Measurements from ENCODE around the gene SPATA31E1.
A peak's percentile ranks its signal among the peaks of the same experiment; 100 is the strongest.

SPATA31E1 gene

DNA sequence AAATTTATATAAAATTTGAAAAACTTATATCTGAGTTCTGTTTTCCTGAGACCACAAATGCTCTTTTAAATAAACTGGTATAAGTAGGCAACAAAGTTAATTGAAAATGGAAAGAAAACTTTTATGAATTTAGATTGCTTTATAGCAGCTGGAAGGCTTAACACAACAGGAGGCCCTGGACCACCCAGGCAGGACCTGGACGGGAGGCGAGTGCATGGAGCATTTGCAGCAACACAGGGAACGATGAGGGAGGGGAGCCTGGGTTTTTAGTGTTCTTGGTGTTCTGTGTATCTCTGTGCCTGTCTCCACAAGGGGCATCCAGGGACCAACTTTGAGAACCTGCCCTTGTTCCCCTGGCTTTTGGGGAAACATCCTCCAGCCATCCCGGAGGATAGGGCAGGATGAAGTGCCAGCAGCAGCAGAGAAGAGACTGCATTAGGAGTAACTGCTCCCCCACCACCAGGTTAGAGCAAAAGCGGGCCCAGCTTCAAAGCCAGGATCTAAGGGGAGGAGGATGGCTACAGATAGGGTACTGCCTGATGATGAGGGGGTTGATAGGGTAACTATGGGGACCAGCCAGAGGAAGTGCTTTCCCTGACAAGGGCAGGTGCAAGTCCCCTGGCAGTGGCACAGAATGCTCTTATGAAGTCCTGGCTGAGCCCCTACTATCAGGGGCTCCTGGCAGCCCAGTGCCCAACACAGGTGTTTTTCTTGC, 6.7 kb upstream of the SPATA31E1 start:
- no peak for DNase-seq (ENCODE audit: low read depth)
- TF ChIP-seq, protein P1, sequence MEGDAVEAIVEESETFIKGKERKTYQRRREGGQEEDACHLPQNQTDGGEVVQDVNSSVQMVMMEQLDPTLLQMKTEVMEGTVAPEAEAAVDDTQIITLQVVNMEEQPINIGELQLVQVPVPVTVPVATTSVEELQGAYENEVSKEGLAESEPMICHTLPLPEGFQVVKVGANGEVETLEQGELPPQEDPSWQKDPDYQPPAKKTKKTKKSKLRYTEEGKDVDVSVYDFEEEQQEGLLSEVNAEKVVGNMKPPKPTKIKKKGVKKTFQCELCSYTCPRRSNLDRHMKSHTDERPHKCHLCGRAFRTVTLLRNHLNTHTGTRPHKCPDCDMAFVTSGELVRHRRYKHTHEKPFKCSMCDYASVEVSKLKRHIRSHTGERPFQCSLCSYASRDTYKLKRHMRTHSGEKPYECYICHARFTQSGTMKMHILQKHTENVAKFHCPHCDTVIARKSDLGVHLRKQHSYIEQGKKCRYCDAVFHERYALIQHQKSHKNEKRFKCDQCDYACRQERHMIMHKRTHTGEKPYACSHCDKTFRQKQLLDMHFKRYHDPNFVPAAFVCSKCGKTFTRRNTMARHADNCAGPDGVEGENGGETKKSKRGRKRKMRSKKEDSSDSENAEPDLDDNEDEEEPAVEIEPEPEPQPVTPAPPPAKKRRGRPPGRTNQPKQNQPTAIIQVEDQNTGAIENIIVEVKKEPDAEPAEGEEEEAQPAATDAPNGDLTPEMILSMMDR (conservative IDR thresholded peaks at IDR 0.05; ENCODE audit: low read depth, low read length), result no peak
- H3K4me3 ChIP-seq (ENCODE audit: low read depth, low read length), result no peak overlapping the region

DNA sequence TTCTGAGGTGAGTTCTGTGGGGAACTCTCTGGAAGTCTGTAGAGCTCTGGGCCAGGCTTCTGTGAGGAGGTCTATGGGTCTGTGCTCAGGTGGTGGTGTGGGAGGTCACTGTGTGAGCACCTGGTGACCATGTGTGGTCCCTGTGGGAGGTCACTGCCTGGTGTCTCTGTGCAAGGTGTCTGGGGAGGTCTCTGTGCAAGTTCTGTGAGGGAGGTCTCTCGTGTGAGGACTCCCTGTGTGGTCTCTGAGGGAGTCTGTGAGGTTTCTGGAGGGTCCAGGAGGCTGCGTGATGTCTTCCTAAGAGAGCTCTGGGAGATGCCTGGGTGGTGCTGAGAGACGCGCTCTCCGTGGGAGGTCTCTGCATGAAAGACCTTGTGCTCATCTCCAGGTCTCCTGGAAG, 6.0 kb upstream of the SPATA31E1 start:
- DNase-seq (ENCODE audit: low read depth), result no peak
- H3K4me3 ChIP-seq (ENCODE audit: low read depth, low read length), result no peak overlapping the region
- TF ChIP-seq, protein P1 (conservative IDR thresholded peaks at IDR 0.05; ENCODE audit: low read depth, low read length), result no peak

DNA sequence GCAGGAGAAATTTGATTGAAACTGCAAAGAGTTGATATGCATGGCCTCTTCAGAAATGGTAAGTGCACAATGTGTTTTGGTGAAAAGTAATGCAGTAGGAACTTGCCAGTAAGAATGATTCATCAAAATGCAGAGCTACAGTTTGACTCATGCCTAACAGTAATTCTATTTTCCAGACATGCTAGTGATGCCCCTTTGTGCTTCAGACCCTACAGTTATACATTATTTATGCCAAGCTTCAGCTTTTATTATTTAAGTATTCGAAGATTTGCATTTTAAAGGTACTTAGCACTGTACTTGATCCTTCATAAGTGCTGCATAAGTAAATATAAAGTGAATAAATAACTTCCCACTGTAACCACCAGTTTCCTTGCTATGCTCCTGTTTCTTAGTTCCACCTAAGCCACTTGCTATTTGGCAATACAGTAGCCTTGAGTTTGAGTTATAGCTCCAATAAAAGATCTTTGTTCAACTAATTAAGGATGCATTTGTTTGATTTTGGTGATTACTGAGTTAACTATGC, 3.6 kb upstream of the SPATA31E1 start:
- no peak overlapping the region for H3K4me3 ChIP-seq (ENCODE audit: low read depth, low read length)
- TF ChIP-seq, protein P1 (conservative IDR thresholded peaks at IDR 0.05; ENCODE audit: low read depth, low read length), result no peak
- peak; percentile 77 for DNase-seq (ENCODE audit: low read depth)

DNA sequence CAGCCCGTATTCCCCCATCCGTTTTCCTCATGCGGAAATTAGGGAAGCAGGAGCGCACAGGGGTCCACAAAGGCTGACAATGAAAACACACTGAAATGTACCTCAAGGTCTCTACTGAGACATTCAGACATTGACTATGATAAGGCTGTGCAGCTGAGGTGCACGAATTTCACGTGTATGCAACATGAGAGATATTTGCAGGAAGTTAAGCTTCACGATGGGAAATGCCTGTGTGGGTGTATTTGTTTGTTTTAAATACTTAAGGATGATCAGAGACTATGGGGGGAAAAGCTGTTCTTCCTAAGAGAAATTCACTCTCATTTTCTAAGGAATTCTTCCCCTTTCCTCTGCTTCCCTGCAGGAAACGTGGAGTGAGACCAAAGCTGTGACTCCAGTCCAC, 2.6 kb upstream of the SPATA31E1 start:
- TF ChIP-seq, protein P1 (conservative IDR thresholded peaks at IDR 0.05; ENCODE audit: low read depth, low read length), result no peak
- peak; percentile 49 for DNase-seq (ENCODE audit: low read depth)
- no peak overlapping the region for H3K4me3 ChIP-seq (ENCODE audit: low read depth, low read length)

DNA sequence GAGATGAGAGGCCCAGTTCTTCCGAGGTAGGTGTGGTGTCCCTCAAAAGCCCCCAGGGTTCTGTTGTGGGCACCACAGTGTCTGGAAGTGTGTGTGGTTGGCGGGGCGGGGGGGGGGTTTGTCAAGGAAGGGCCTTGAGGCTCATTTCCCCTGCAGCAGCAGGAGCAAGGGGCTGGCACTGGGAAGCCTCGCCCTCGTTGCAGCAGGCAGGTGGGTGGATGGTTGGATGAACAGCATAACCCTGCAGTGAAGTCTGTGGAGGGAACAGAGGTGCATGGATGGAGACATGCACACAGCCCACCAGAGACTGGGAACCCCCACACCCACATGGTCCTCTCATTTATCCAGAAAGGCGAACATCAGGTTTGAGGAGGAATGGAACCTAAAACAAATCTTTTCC, 2.0 kb upstream of the SPATA31E1 start:
- TF ChIP-seq, protein P1 (conservative IDR thresholded peaks at IDR 0.05; ENCODE audit: low read depth, low read length), result no peak
- DNase-seq (ENCODE audit: low read depth), result no peak
- no peak overlapping the region for H3K4me3 ChIP-seq (ENCODE audit: low read depth, low read length)

DNA sequence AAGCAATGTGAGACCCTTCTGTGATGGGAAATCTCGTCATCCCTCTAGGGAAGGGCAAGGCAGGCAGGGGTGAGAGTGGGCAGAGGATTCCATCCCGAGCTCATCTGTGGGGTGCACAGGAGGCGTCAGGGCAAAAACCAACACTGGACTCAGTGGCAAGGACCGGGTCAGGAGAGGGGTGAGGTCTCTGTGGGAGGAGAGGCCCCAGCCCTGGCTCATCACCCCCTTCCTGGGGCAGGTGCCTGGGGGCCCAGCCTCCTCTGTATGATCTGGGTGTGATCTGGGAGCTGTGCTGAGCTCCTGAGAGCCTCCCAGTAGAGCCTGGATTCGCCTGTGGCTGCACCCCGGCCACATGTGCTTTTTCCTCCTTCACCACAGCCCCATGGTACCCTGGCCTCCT, 597 bp downstream of the SPATA31E1 start:
- DNase-seq (ENCODE audit: low read depth), result no peak
- TF ChIP-seq, protein P1 (conservative IDR thresholded peaks at IDR 0.05; ENCODE audit: low read depth, low read length), result no peak
- no peak overlapping the region for H3K4me3 ChIP-seq (ENCODE audit: low read depth, low read length)

DNA sequence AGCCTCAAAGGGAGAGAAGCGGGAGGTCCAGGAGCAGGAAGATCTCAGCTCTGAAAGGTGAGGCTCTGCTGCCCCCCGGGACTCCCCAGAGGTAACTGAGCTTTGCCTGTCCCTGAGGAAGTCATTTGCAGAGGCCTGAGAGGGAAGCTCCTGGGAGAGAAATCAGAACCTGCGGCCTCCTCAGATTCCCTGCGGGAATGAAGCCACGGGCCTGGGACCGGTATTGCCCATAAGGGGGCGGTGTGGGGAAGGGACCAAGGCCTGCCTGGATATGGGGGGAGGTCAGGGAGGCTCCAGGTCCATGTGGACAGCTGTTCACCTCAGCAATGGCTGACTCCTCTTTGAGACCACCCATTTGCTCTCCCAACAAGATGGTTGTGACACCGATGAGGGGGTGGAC, 1.3 kb downstream of the SPATA31E1 start:
- DNase-seq (ENCODE audit: low read depth), result peak; percentile 13
- no peak overlapping the region for H3K4me3 ChIP-seq (ENCODE audit: low read depth, low read length)
- TF ChIP-seq, protein P1 (conservative IDR thresholded peaks at IDR 0.05; ENCODE audit: low read depth, low read length), result peak; percentile 31

All from choroid plexus epithelial cell (primary cell).